NK-92 treated with Interleukin-12 subunit alpha and Interleukin-12 subunit beta, amount 100 ng/mL, for 24 hours (cell line): ENCODE data around the gene HBD.
"Not testable (repeated sequence)": the region's sequence is repeated elsewhere in the genome, so short reads cannot be mapped to it uniquely, and the experiment has no call there.

Source experiments
- DNase-seq: peaks from one replicate; lab custom pipeline; 2025; lab: John Stamatoyannopoulos, UW

Gene HBD

GRCh38 chr11:5252919-5253265 is 18.6 kb upstream of the HBD start:
- no peak for DNase-seq

- DNase-seq, result no peak
Observed at GRCh38 chr11:5252192-5252918, 18.1 kb upstream of the HBD start.

- no peak for DNase-seq
Observed at GRCh38 chr11:5251746-5252145, 17.5 kb upstream of the HBD start.

- no peak for DNase-seq
Observed at GRCh38 chr11:5250543-5251204, 16.4 kb upstream of the HBD start.

- not testable (repeated sequence) for DNase-seq
Observed at GRCh38 chr11:5249807-5250396, 15.6 kb upstream of the HBD start, which contains the start of gene HBG1. Gene HBG1 (minus strand): TSS chr11:5249857. CDS start chr11:5249804, 53 bp downstream.

- DNase-seq, result not testable (repeated sequence)
Observed at GRCh38 chr11:5248498-5248897, 14.2 kb upstream of the HBD start.

GRCh38 chr11:5247472-5248192 is 13.3 kb upstream of the HBD start:
- DNase-seq, result no peak

GRCh38 chr11:5246772-5247471 is 12.6 kb upstream of the HBD start:
- no peak for DNase-seq

GRCh38 chr11:5245155-5245554 is 10.9 kb upstream of the HBD start:
- DNase-seq, result no peak

- DNase-seq, result no peak
Observed at GRCh38 chr11:5243816-5244180, 9.5 kb upstream of the HBD start.

- DNase-seq, result no peak
Observed at GRCh38 chr11:5242933-5243815, 8.9 kb upstream of the HBD start.

GRCh38 chr11:5242208-5242607 is 7.9 kb upstream of the HBD start:
- DNase-seq, result no peak

GRCh38 chr11:5241458-5241857 is 7.2 kb upstream of the HBD start:
- no peak for DNase-seq

GRCh38 chr11:5240458-5240857 is 6.2 kb upstream of the HBD start:
- DNase-seq, result no peak

GRCh38 chr11:5240056-5240455 is 5.8 kb upstream of the HBD start:
- no peak for DNase-seq

- no peak for DNase-seq
Observed at GRCh38 chr11:5239046-5239445, 4.8 kb upstream of the HBD start.

- DNase-seq, result no peak
Observed at GRCh38 chr11:5238486-5238885, 4.2 kb upstream of the HBD start.

- DNase-seq, result no peak
Observed at GRCh38 chr11:5237420-5237819, 3.1 kb upstream of the HBD start.

- no peak for DNase-seq
Observed at GRCh38 chr11:5235364-5236095, 1.2 kb upstream of the HBD start.

- DNase-seq, result no peak
Observed at GRCh38 chr11:5233307-5233706, 976 bp downstream of the HBD start.
